Activated CD8-positive, alpha-beta T cell treated with anti-CD3 and anti-CD28 coated beads, Interleukin-2, amount 10 ng/mL, durations not matched to agents 7 days and 5 days (primary cell): ENCODE results near the gene OTOG. TPM values are rescaled to one million over a fixed set of nuclear protein-coding genes. Genes with fewer than 3 reads are reported as not detected.

Experiments used
- ATAC-seq: fragments of 150-1000 bp; cut with Tn5 transposase; one replicate; pipeline ENCODE4 v1.10.0; 2021; ENCODE audit warnings: moderate library complexity
- CTCF ChIA-PET: fragments of 350-600 bp; sonication (Branson Sonifier 250); formaldehyde crosslinking; loops from one replicate; lab custom pipeline; 2021; ENCODE audit warnings: antibody characterized with exemption; lab: Charles Lee
- POLR2A ChIA-PET: fragments of 350-600 bp; sonication (Branson Sonifier 250); formaldehyde crosslinking; loops from one replicate; lab custom pipeline; 2021; ENCODE audit warnings: antibody characterized with exemption; lab: Charles Lee
- DNase-seq: peaks from one replicate; pipeline ENCODE4 v3.0.0-alpha.2; 2020
- H3K27ac Mint-ChIP-seq: one replicate; pipeline ENCODE4 v1.8.0; 2021; ENCODE audit warnings: mild to moderate bottlenecking, mixed read lengths
- H3K27me3 Mint-ChIP-seq: one replicate; pipeline ENCODE4 v1.8.0; 2021; ENCODE audit warnings: low read depth, mixed read lengths
- H3K36me3 Mint-ChIP-seq: one replicate; pipeline ENCODE4 v1.8.0; 2021; ENCODE audit warnings: low read depth, mixed read lengths
- H3K4me1 Mint-ChIP-seq: one replicate; pipeline ENCODE4 v1.8.0; 2021; ENCODE audit warnings: low read depth, mixed read lengths
- H3K4me3 Mint-ChIP-seq: one replicate; pipeline ENCODE4 v1.8.0; 2021; ENCODE audit warnings: mild to moderate bottlenecking, mixed read lengths
- H3K9me3 Mint-ChIP-seq: one replicate; pipeline ENCODE4 v1.8.0; 2022; ENCODE audit warnings: mixed read lengths; ENCODE audit not compliant: insufficient read depth
- total RNA-seq, 2 experiments: library from RNA; stranded (reverse); gene quantifications; one replicate each; pipeline ENCODE4 v1.2.3, GENCODE V29; 2021

The OTOG gene
- total RNA-seq, 2 experiments from 2014 or later, result not detected

DNA sequence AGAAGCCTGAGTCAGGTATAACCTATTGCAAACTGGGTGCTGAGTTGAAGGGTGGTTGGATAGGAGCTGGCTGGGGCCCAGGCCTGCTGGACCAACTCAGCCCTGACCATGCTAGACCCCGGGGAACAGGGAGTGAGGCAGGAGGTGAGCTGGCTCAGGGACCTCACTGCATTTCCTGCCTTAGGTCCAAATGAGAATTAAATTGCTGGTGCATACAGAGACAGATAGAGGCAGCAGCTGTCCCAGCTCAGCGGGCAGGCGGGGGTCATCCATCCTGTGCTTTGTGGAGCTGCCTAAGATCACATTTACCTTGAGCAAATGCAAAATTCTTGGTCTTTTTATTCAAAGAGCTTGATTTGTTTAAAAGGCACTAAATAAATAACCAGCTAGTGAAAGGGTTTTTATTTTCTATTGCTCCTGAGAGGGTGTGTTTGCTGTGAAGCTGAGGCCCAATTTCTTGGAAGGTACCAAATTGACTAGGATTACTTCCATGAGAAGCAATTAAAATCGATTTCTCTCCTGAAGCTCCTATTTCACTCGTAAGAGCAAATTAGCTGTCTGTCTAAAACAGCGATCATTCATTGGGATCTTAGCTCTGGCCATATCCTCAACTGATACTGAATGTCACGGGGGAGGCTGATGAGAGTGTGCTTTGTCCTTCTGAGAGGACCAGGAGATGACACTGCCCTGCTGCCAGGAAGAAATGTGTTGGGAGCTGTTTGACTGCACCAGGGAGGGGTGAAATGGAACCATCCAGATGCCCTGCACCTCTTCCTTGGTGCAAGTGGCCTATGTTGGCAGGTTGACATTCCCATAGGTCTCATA is 27.8 kb upstream of the OTOG start:
- no peaks in the 10 kb centered on the region for H3K36me3 Mint-ChIP-seq
- no peaks in the 10 kb centered on the region for H3K4me1 Mint-ChIP-seq
- CTCF ChIA-PET, result interaction anchor here (1.1 to 2.6 kb wide), 3 partner anchors 9 to 135 kb away, joined by 3 to 17 read pairs (median 3); no protein-coding TSS in a partner anchor
- POLR2A ChIA-PET, result interaction anchor here (0.6 kb wide), 1 partner anchor 580 kb away, joined by 3 read pairs; no protein-coding TSS in a partner anchor
- H3K9me3 Mint-ChIP-seq, result no peaks in the 10 kb centered on the region
- H3K4me3 Mint-ChIP-seq, result no peak overlapping the region
- ATAC-seq (no peak), DNase-seq (no peak)
- H3K27ac Mint-ChIP-seq, result no peak overlapping the region
- H3K27me3 Mint-ChIP-seq, result peaks cover 11% of the 10 kb centered on the region

- ATAC-seq, result no peak
- CTCF ChIA-PET, result interaction anchor here (0.6 to 1.5 kb wide), 2 partner anchors 15 to 30 kb away, joined by 3 read pairs; no protein-coding TSS in a partner anchor
- Mint-ChIP-seq H3K36me3 (no peaks in the 10 kb centered on the region), H3K4me1 (no peaks in the 10 kb centered on the region), H3K27me3 (peaks cover 3% of the 10 kb centered on the region), H3K27ac (no peak overlapping the region), H3K4me3 (no peak overlapping the region), H3K9me3 (no peaks in the 10 kb centered on the region)
- no peak for DNase-seq
- POLR2A ChIA-PET, result no interaction called here
Observed at GRCh38 chr11:17521106-17521900, 25.8 kb upstream of the OTOG start.

- peaks cover under 1% of the 10 kb centered on the region for H3K27me3 Mint-ChIP-seq
- H3K4me3 Mint-ChIP-seq, result no peak overlapping the region
- no peak overlapping the region for H3K27ac Mint-ChIP-seq
- no peak for ATAC-seq
- H3K9me3 Mint-ChIP-seq, result no peaks in the 10 kb centered on the region
- POLR2A ChIA-PET, result no interaction called here
- CTCF ChIA-PET, result interaction anchor here (0.5 to 1.5 kb wide), 3 partner anchors 16 to 155 kb away, joined by 3 to 7 read pairs (median 3); no protein-coding TSS in a partner anchor
- no peaks in the 10 kb centered on the region for H3K36me3 Mint-ChIP-seq
- DNase-seq, result no peak
- H3K4me1 Mint-ChIP-seq, result no peaks in the 10 kb centered on the region
Observed at GRCh38 chr11:17522655-17523054, 24.4 kb upstream of the OTOG start.

DNA sequence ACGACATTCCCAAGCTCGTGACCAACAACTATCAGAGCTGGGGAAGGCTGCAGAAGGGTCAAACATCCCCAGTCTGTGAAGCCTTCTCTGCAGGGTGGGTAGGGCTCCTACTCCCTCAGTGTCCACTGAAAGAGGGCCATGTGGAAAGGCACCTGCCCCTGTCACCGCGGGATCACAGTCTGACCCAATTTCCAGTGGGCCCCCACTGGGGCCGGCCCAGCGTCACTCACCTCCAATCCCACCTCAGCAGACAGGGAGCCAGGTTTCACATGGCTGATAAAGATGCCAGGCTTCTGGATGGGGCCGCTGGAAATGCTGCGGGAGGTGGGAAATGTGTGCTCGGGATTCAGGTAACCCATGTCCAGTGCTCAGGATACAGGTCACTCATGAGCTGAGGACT is 22.8 kb upstream of the OTOG start:
- DNase-seq, result no peak
- Mint-ChIP-seq H3K9me3 (no peaks in the 10 kb centered on the region), H3K4me1 (no peaks in the 10 kb centered on the region), H3K27ac (no peak overlapping the region), H3K36me3 (no peaks in the 10 kb centered on the region), H3K27me3 (no peaks in the 10 kb centered on the region), H3K4me3 (no peak overlapping the region)
- no peak for ATAC-seq
- POLR2A ChIA-PET, result no interaction called here
- CTCF ChIA-PET, result interaction anchor here (1.6 to 2.1 kb wide), 2 partner anchors 135 to 137 kb away, joined by 5 to 7 read pairs; partner anchors contain the start of gene KCNJ11

DNA sequence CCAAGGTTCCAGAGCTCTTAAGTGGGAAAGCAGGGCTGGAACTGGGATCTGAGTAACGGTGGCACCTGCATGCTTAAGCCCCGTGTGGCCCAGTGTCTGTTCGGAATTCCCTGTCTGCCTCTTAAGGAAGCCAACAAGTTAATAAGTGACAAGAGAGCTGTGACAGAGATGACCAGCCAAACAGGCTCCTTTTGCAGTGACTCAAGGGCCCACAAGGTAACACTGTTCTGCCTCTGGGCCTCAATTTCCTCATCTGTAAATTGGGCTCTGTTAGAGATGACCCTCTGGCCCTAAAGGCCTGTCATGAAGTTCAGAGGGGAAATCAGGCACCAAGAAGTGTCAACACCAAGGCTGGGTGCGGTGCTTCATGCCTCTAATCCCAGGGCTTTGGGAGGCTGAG is 21.5 kb upstream of the OTOG start:
- POLR2A ChIA-PET, result no interaction called here
- no peaks in the 10 kb centered on the region for H3K4me1 Mint-ChIP-seq
- no peaks in the 10 kb centered on the region for H3K9me3 Mint-ChIP-seq
- H3K36me3 Mint-ChIP-seq, result no peaks in the 10 kb centered on the region
- H3K4me3 Mint-ChIP-seq, result no peak overlapping the region
- ATAC-seq (no peak), DNase-seq (no peak)
- no peaks in the 10 kb centered on the region for H3K27me3 Mint-ChIP-seq
- no peak overlapping the region for H3K27ac Mint-ChIP-seq
- CTCF ChIA-PET, result interaction anchor here (1.8 kb wide), 1 partner anchor 107 kb away, joined by 4 read pairs; no protein-coding TSS in a partner anchor

DNA sequence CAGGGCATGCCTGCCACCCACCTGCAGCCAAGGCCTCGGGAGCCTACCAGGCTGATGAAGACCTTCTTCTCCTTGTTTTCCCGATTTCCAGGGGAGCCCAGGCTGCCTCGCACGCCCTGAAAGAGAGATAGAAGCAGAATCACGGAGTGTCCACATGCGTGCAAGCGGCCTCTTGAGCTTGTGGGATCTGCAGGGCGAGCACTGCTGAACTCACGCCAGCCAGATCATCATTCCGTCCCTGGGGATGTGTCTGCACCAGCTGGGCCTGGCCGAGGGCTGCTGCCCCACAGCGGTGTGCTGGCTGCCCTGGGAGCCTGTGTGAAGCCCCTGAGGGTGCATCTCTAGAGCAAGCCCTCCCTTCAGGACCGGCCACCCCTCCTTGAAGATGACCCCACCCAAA is 20.7 kb upstream of the OTOG start:
- DNase-seq, result no peak
- CTCF ChIA-PET, result interaction anchor here (1.8 to 2.9 kb wide), 2 partner anchors 107 to 142 kb away, joined by 4 to 34 read pairs; no protein-coding TSS in a partner anchor
- Mint-ChIP-seq H3K4me3 (no peak overlapping the region), H3K27ac (no peak overlapping the region), H3K36me3 (no peaks in the 10 kb centered on the region), H3K9me3 (no peaks in the 10 kb centered on the region), H3K27me3 (no peaks in the 10 kb centered on the region), H3K4me1 (no peaks in the 10 kb centered on the region)
- POLR2A ChIA-PET, result no interaction called here
- ATAC-seq, result no peak

GRCh38 chr11:17526931-17527627 is 20.0 kb upstream of the OTOG start:
- ChIA-PET POLR2A (no interaction called here), CTCF (interaction anchor here (0.9 to 2.9 kb wide), 11 partner anchors 9 to 581 kb away, joined by 3 to 34 read pairs (median 7); no protein-coding TSS in a partner anchor)
- Mint-ChIP-seq H3K27ac (no peak overlapping the region), H3K9me3 (no peaks in the 10 kb centered on the region), H3K27me3 (peaks cover 4% of the 10 kb centered on the region), H3K36me3 (no peaks in the 10 kb centered on the region), H3K4me1 (no peaks in the 10 kb centered on the region), H3K4me3 (no peak overlapping the region)
- DNase-seq (no peak), ATAC-seq (no peak)

DNA sequence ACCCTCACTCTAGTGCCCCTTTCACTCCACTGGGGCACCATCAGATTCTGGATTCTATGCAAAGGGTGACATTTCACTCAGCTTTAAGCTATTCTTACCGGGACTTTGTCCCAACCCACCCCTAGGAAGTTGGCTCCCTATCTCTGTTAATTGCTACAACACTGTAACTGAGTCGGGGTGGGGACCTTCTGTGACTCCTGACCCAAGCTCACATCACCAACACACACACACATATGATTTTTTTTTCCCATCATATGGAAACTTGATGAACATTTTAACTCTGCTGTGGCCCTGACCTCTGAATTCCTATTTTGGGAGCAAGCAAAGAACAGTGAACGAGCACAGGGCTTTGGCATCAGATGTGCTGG is 19.4 kb upstream of the OTOG start:
- H3K4me3 Mint-ChIP-seq, result no peak overlapping the region
- POLR2A ChIA-PET, result no interaction called here

DNA sequence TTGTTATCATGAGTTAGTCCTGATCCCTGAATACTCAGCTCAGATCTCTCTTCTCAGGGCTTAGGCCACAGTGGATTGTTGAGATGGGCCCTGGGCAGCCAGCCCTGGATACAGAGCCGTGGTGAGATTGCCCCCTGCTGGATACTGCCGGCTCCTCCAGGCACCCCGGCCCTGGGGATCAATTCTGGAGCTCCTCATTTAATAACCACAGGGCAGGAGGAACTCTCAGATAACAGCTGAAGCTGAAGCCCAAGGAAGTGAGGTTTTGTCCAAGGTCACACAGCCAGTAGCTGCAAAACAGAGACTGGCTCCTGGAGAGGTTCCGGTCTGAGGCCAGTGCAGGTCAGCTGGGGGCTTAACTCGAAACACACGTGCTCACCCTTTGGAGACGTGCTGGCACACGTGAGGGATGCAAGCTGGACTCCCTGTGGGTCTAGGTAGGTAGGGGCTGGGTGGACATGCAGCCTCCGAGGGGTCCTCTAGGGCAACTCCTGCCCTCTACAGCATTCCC is 18.8 kb upstream of the OTOG start:
- Mint-ChIP-seq H3K4me3 (no peak overlapping the region), H3K4me1 (no peaks in the 10 kb centered on the region), H3K9me3 (no peaks in the 10 kb centered on the region), H3K27me3 (peaks cover 4% of the 10 kb centered on the region), H3K36me3 (no peaks in the 10 kb centered on the region), H3K27ac (no peak overlapping the region)
- ChIA-PET POLR2A (interaction anchor here (0.6 kb wide), 1 partner anchor 54 kb away, joined by 3 read pairs; no protein-coding TSS in a partner anchor), CTCF (interaction anchor here (0.7 to 2.9 kb wide), 27 partner anchors 10 to 582 kb away, joined by 3 to 34 read pairs (median 4); partner anchors contain the start of genes KCNJ11 and USH1C)
- DNase-seq (peak; percentile 65), ATAC-seq (peak; percentile 88)

More for the DNA sequence above, 19.4 kb upstream of the OTOG start:
- DNase-seq (no peak), ATAC-seq (no peak)
- CTCF ChIA-PET, result interaction anchor here (0.9 to 2.9 kb wide), 24 partner anchors 9 to 582 kb away, joined by 3 to 34 read pairs (median 4); partner anchors contain the start of genes KCNJ11 and USH1C
- Mint-ChIP-seq H3K9me3 (no peaks in the 10 kb centered on the region), H3K4me1 (no peaks in the 10 kb centered on the region), H3K27me3 (peaks cover 4% of the 10 kb centered on the region), H3K27ac (no peak overlapping the region), H3K36me3 (no peaks in the 10 kb centered on the region)

GRCh38 chr11:17528906-17529843 is 17.9 kb upstream of the OTOG start:
- no peaks in the 10 kb centered on the region for H3K9me3 Mint-ChIP-seq
- CTCF ChIA-PET, result interaction anchor here (1.1 to 2.9 kb wide), 8 partner anchors 11 to 150 kb away, joined by 4 to 34 read pairs (median 8); partner anchors contain the start of gene KCNJ11
- no peaks in the 10 kb centered on the region for H3K36me3 Mint-ChIP-seq
- peaks cover 4% of the 10 kb centered on the region for H3K27me3 Mint-ChIP-seq
- no peak overlapping the region for H3K27ac Mint-ChIP-seq
- DNase-seq, result no peak
- no peak overlapping the region for H3K4me3 Mint-ChIP-seq
- POLR2A ChIA-PET, result no interaction called here
- ATAC-seq, result no peak
- no peaks in the 10 kb centered on the region for H3K4me1 Mint-ChIP-seq
